DMS 273 (cell line): Measurements from ENCODE around the gene CABS1.

Experiments
- DNase-seq: peaks from one replicate; lab custom pipeline; 2025; ENCODE audit not compliant: unreplicated experiment; lab: John Stamatoyannopoulos, UW

The CABS1 gene

GRCh38 chr4:70334681-70335080, at the start of gene CABS1:
TSS of gene CABS1 (plus strand) at chr4:70334981. CDS start at chr4:70335040, 59 bp downstream.
- DNase-seq, result no peak

GRCh38 chr4:70288651-70289050, 46.1 kb upstream of the CABS1 start:
- DNase-seq, result no peak

GRCh38 chr4:70291341-70291740, 43.4 kb upstream of the CABS1 start:
- DNase-seq, result no peak

GRCh38 chr4:70297576-70297975, 37.2 kb upstream of the CABS1 start:
- DNase-seq, result no peak

- DNase-seq, result no peak
These were observed 36.7 kb upstream of the CABS1 start for GRCh38 chr4:70298051-70298450.

GRCh38 chr4:70299643-70300042, 35.1 kb upstream of the CABS1 start:
- DNase-seq, result no peak

- DNase-seq, result no peak
These were observed 34.6 kb upstream of the CABS1 start for GRCh38 chr4:70300215-70300614.

GRCh38 chr4:70303090-70303489, 31.7 kb upstream of the CABS1 start:
- DNase-seq, result no peak

- DNase-seq, result no peak
These were observed 29.2 kb upstream of the CABS1 start for GRCh38 chr4:70305601-70306000.

- no peak for DNase-seq
These were observed 28.7 kb upstream of the CABS1 start for GRCh38 chr4:70306076-70306475.

- no peak for DNase-seq
These were observed 21.0 kb upstream of the CABS1 start for GRCh38 chr4:70313736-70314135.

- DNase-seq, result no peak
These were observed 18.9 kb upstream of the CABS1 start for GRCh38 chr4:70315928-70316327.

GRCh38 chr4:70326052-70326451, 8.7 kb upstream of the CABS1 start:
- DNase-seq, result no peak

- DNase-seq, result no peak
These were observed 1.3 kb downstream of the CABS1 start for GRCh38 chr4:70336043-70336442.

GRCh38 chr4:70337886-70338420, 3.2 kb downstream of the CABS1 start:
- DNase-seq, result no peak

GRCh38 chr4:70356185-70356584, 21.4 kb downstream of the CABS1 start:
- DNase-seq, result no peak

GRCh38 chr4:70359115-70359661, 24.4 kb downstream of the CABS1 start:
- no peak for DNase-seq

GRCh38 chr4:70360460-70360859, 25.7 kb downstream of the CABS1 start, which contains the start of gene SMR3A:
TSS of gene SMR3A (plus strand) at chr4:70360760. CDS start at chr4:70362116, 1,356 bp downstream.
- no peak for DNase-seq

- no peak for DNase-seq
These were observed 29.2 kb downstream of the CABS1 start for GRCh38 chr4:70364002-70364401.

GRCh38 chr4:70365479-70365878, 30.7 kb downstream of the CABS1 start:
- no peak for DNase-seq

- DNase-seq, result no peak
These were observed 33.0 kb downstream of the CABS1 start for GRCh38 chr4:70367813-70368212.

- DNase-seq, result no peak
These were observed 37.2 kb downstream of the CABS1 start for GRCh38 chr4:70371987-70372386.

GRCh38 chr4:70372760-70373159, 38.0 kb downstream of the CABS1 start:
- DNase-seq, result no peak
